HCT116 (cell line): ENCODE data around the gene ADPRS. TPM values are rescaled to one million over a fixed set of nuclear protein-coding genes. Genes with fewer than 3 reads are reported as not detected.

Experiments
- ATAC-seq: fragments of 200-7000 bp; cut with Tn5 transposase; 2 replicates; pipeline ENCODE4 v1.9.1; 2020; ENCODE audit warnings: mild to moderate bottlenecking, moderate library complexity
- BruUV-seq: library from RNA; stranded (reverse); fragments of 400-500 nt; replicated peaks from 2 replicates; lab custom pipeline; 2021; lab: Mats Ljungman, UMichigan
- CTCF ChIA-PET: fragments of 300-600 bp; sonication (Branson Sonifier 250); formaldehyde crosslinking; loops from one replicate; lab custom pipeline; 2021; ENCODE audit warnings: antibody characterized with exemption; lab: Charles Lee
- POLR2A ChIA-PET: fragments of 300-600, 350-600 bp; sonication (Branson Sonifier 250); formaldehyde crosslinking; loops from one replicate; lab custom pipeline; 2021; ENCODE audit warnings: antibody characterized with exemption; lab: Charles Lee
- RAD21 ChIA-PET, 2 experiments: fragments of 300-600 bp; sonication (Branson Sonifier 250); formaldehyde crosslinking; loops; one replicate each; lab custom pipeline; 2023; ENCODE audit warnings: low total read pairs in 2 of 2; ENCODE audit not compliant: uncharacterized antibody in 2 of 2, unreplicated experiment in 2 of 2, low non-redundant PET in 1 of 2; lab: Charles Lee
- DNase-seq: peaks from one replicate; pipeline ENCODE4 v3.0.0-alpha.2; 2010; ENCODE audit warnings: low read depth, low spot score
- H2AFZ ChIP-seq: fragments of 200-600 bp; shearing (Covaris generic), sonication (generic); 2 replicates; pipeline ENCODE4 v1.6.1; 2017; ENCODE audit warnings: low read depth, mixed run types, mixed read lengths, antibody characterized with exemption, low read length; ENCODE audit not compliant: poor library complexity, severe bottlenecking
- H3K27ac ChIP-seq: 2 replicates; pipeline ENCODE4 v1.5.1; 2012; ENCODE audit warnings: low read depth, low read length
- H3K27me3 ChIP-seq: fragments of 200-600 bp; sonication (generic); 2 replicates; pipeline ENCODE4 v1.6.1; 2016; ENCODE audit warnings: mixed run types, low read length, mixed read lengths; ENCODE audit not compliant: insufficient read depth
- H3K36me3 ChIP-seq, 2 experiments: fragments of 200-500 bp in 1 of 2; fragments of 200-600 bp in 1 of 2; sonication (Bioruptor generic) in 1 of 2; sonication (generic) in 1 of 2; 2 replicates each; pipeline versions ENCODE4 v1.5.1 to v1.6.1; 2014 to 2016; ENCODE audit warnings: low read length in 2 of 2, inconsistent platforms in 1 of 2, mixed read lengths in 1 of 2, mixed run types in 1 of 2; ENCODE audit not compliant: insufficient read depth in 2 of 2, control insufficient read depth in 1 of 2
- H3K4me1 ChIP-seq, 2 experiments: fragments of 200-600 bp in 1 of 2; sonication (generic) in 1 of 2; 2 replicates each; pipeline versions ENCODE4 v1.5.1 to v1.6.1; 2012 to 2017; ENCODE audit warnings: low read length in 2 of 2, inconsistent platforms in 1 of 2, mild to moderate bottlenecking in 1 of 2, mixed read lengths in 1 of 2, mixed run types in 1 of 2, moderate library complexity in 1 of 2; ENCODE audit not compliant: insufficient read depth in 2 of 2, control insufficient read depth in 1 of 2
- H3K4me2 ChIP-seq: fragments of 200-600 bp; sonication (generic); 2 replicates; pipeline ENCODE4 v1.6.1; 2017; ENCODE audit warnings: mixed run types, low read length, mixed read lengths
- H3K4me3 ChIP-seq, 2 experiments: fragments of 200-600 bp in 1 of 2; sonication (generic) in 1 of 2; replicated peaks in 1 of 2; 2 replicates each; pipeline ENCODE4 v1.5.1; 2011 to 2016; ENCODE audit warnings: low read length in 2 of 2, control low read depth in 1 of 2, low read depth in 1 of 2, mild to moderate bottlenecking in 1 of 2, mixed read lengths in 1 of 2, mixed run types in 1 of 2
- H3K79me2 ChIP-seq: fragments of 200-600 bp; sonication (generic); 2 replicates; pipeline ENCODE4 v1.6.1; 2017; ENCODE audit warnings: mild to moderate bottlenecking, mixed run types, low read length, moderate library complexity, mixed read lengths; ENCODE audit not compliant: insufficient read depth
- H3K9ac ChIP-seq: fragments of 200-600 bp; sonication (generic); 2 replicates; pipeline ENCODE4 v1.6.1; 2016; ENCODE audit warnings: low read length, mixed read lengths
- H3K9me2 ChIP-seq: fragments of 200-600 bp; sonication (generic), shearing (Covaris generic); 2 replicates; pipeline ENCODE4 v1.6.1; 2017; ENCODE audit warnings: mixed run types, mild to moderate bottlenecking, moderate library complexity; ENCODE audit not compliant: insufficient read depth
- H3K9me3 ChIP-seq, 2 experiments: fragments of 200-500 bp in 1 of 2; fragments of 200-600 bp in 1 of 2; sonication (Bioruptor generic) in 1 of 2; sonication (generic) in 1 of 2; 2 replicates each; pipeline ENCODE4 v1.6.1; 2014 to 2017; ENCODE audit warnings: low read length in 2 of 2, mixed read lengths in 2 of 2, inconsistent platforms in 1 of 2, low read depth in 1 of 2, mild to moderate bottlenecking in 1 of 2, mixed run types in 1 of 2, moderate library complexity in 1 of 2; ENCODE audit not compliant: control insufficient read depth in 1 of 2, insufficient read depth in 1 of 2
- H4K20me1 ChIP-seq: fragments of 200-600 bp; sonication (generic), shearing (Covaris generic); 2 replicates; pipeline ENCODE4 v1.6.1; 2017; ENCODE audit warnings: mixed run types, mild to moderate bottlenecking, moderate library complexity; ENCODE audit not compliant: insufficient read depth
- ATF3 ChIP-seq: IDR thresholded peaks from 2 replicates; pipeline ENCODE4 v1.6.1; 2012
- CEBPB ChIP-seq: IDR thresholded peaks from 2 replicates; pipeline ENCODE4 v1.6.1; 2012; ENCODE audit warnings: low read depth
- EGR1 ChIP-seq: IDR thresholded peaks from 2 replicates; pipeline ENCODE4 v1.6.1; 2012; ENCODE audit warnings: low read depth
- EZH2 ChIP-seq: fragments of 200-600 bp; sonication (generic); IDR thresholded peaks from 2 replicates; pipeline ENCODE4 v1.6.1; 2017; ENCODE audit warnings: antibody characterized with exemption, mixed run types
- EZH2phosphoT487 ChIP-seq: fragments of 200-600 bp; IDR thresholded peaks from 2 replicates; pipeline ENCODE4 v1.6.1; 2018; ENCODE audit warnings: antibody characterized with exemption, borderline replicate concordance
- MAX ChIP-seq: IDR thresholded peaks from 2 replicates; pipeline ENCODE4 v1.6.1; 2012
- POLR2A ChIP-seq: IDR thresholded peaks from 2 replicates; pipeline ENCODE4 v1.7.0; 2011; ENCODE audit warnings: borderline replicate concordance; ENCODE audit not compliant: insufficient read depth, insufficient read length; ENCODE audit errors: extremely low read depth
- POLR2AphosphoS5 ChIP-seq: IDR thresholded peaks from 2 replicates; pipeline ENCODE4 v1.6.1; 2011; ENCODE audit warnings: mild to moderate bottlenecking, low read depth, low read length, moderate library complexity
- RAD21 ChIP-seq: IDR thresholded peaks from 2 replicates; pipeline ENCODE4 v1.6.1; 2012; ENCODE audit warnings: low read depth, mild to moderate bottlenecking
- REST ChIP-seq: IDR thresholded peaks from 2 replicates; pipeline ENCODE4 v1.6.1; 2012; ENCODE audit warnings: low read depth
- SP1 ChIP-seq: IDR thresholded peaks from 2 replicates; pipeline ENCODE4 v1.6.1; 2012; ENCODE audit warnings: low read depth
- SRF ChIP-seq: IDR thresholded peaks from 2 replicates; pipeline ENCODE4 v1.6.1; 2012; ENCODE audit warnings: low read depth
- YY1 ChIP-seq: IDR thresholded peaks from 2 replicates; pipeline ENCODE4 v1.6.1; 2011; ENCODE audit warnings: low read length, low read depth, moderate library complexity, mild to moderate bottlenecking; ENCODE audit not compliant: insufficient replicate concordance; ENCODE audit errors: extremely low read depth
- ZBTB33 ChIP-seq: IDR thresholded peaks from 2 replicates; pipeline ENCODE4 v1.6.1; 2011; ENCODE audit warnings: mild to moderate bottlenecking, low read length, moderate library complexity; ENCODE audit not compliant: insufficient replicate concordance; ENCODE audit errors: extremely low read depth
- ZFX ChIP-seq: fragments of 450-650 bp; IDR thresholded peaks from 2 replicates; pipeline ENCODE4 v1.6.1; 2017
- intact Hi-C: fragments of 100-400 bp; cut with micrococcal nuclease; formaldehyde crosslinking; loops from 2 replicates; pipeline ENCODE4 v1.10.0; 2022
- total RNA-seq: library from RNA; stranded (reverse); gene quantifications from one replicate; pipeline ENCODE4 v1.2.1, GENCODE V29; 2021; ENCODE audit not compliant: unreplicated experiment

The ADPRS gene
- total RNA-seq, 1 experiment from 2014 or later = 28.2 TPM

- H3K27ac ChIP-seq = no peak overlapping the region
- no peak overlapping the region for H3K9ac ChIP-seq
- no peaks in the 10 kb centered on the region for H3K9me2 ChIP-seq
- H2AFZ ChIP-seq = no peak overlapping the region
- TF ChIP-seq RAD21 = no peak
- TF ChIP-seq MAX = no peak
- TF ChIP-seq POLR2A = no peak
- TF ChIP-seq EGR1 = no peak
- TF ChIP-seq CEBPB = no peak
- no peak for TF ChIP-seq ZFX
- TF ChIP-seq YY1 = no peak
- TF ChIP-seq SP1 = no peak
- TF ChIP-seq POLR2AphosphoS5 = no peak
- no peak for TF ChIP-seq ATF3
- no peak for TF ChIP-seq EZH2
- TF ChIP-seq ZBTB33 = no peak
- TF ChIP-seq SRF = no peak
- TF ChIP-seq EZH2phosphoT487 = no peak
- no peak for TF ChIP-seq REST
- TF ChIP-seq, all 23 proteins: peak for 0
- ChIA-PET RAD21 (no interaction called here), CTCF (interaction anchor here (0.9 kb wide), 1 partner anchor 15 kb away, joined by 3 read pairs; no protein-coding TSS in a partner anchor), POLR2A (no interaction called here)
- Histone ChIP-seq H3K9me3 (no peaks in the 10 kb centered on the region), H3K4me3 (no peak overlapping the region), H3K4me2 (no peak overlapping the region), H3K36me3 (no peaks in the 10 kb centered on the region), H3K4me1 (no peaks in the 10 kb centered on the region), H3K27me3 (no peaks in the 10 kb centered on the region), H4K20me1 (no peaks in the 10 kb centered on the region), H3K79me2 (no peaks in the 10 kb centered on the region)
- intact Hi-C loops = no loop called here
- BruUV-seq = no TSS peak
- no peak for DNase-seq
- no peak for ATAC-seq
Measured at GRCh38 chr1:36119456-36119855, 30.8 kb downstream of the ADPRS start.
